ENCODE results near the gene LST1. TPM values are rescaled to one million over a fixed set of nuclear protein-coding genes. Genes with fewer than 3 reads are reported as not detected.

Gene LST1
- total and polyA plus RNA-seq, 11 donors, result 1.6 to 58.0 (median 3.7) TPM; not detected in 1

DNA sequence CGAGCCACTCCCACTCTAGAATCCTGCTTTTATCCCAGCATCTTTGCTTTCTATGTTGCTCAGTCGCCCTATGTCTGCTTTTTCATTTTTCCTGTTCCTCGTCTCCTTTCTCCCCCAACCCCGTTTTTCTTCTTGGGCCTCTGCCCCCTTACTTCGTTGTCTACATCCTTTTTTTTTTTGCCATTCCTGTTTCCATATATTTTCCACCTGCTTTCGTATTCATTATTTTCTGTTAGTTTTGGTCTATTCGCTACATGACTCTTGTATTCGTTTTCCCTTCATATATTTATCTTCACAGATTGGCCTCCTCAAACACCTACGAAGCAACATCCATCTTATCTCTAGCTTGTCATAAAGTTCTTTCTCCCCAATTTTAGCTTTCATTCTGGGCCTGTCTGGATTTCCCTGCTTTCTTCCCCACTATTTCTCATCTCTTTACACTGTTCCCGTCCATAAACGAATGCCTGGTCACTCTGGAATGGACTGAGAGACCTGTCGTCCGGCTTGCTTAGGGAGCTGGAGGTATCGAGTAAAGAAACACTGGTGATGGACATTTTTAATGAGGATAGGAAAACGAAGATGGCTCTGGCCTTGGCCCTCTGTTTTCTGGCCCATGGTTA is 35.4 kb downstream of the LST1 start:
- Histone ChIP-seq H3K4me1 (peaks cover 0 to 32% (median 21%) of the 10 kb centered on the region in 12 donors), H3K27ac (peak overlapping the region; percentile 90 to 99 (median 96)), H3K9me3 (no peaks in the 10 kb centered on the region), H3K36me3 (peaks cover 4 to 42% (median 39%) of the 10 kb centered on the region in 9 donors), H3K4me3 (peak overlapping the region; percentile 52 to 97 (median 87)), H3K27me3 (no peaks in the 10 kb centered on the region)
- DNase-seq (no peak), ATAC-seq (no peak)
- intact Hi-C loops (cut with DNase I), result loop anchor here in 1 of 10 donors (5.0 kb wide), 1 partner anchor 36 kb away; the partner anchor contains the start of gene APOM
- 7 to 9% (median 9%) methylated on average over 15 of the region's 15 CpGs for WGBS, 4 donors
- no peak for TF ChIP-seq POLR2A (IDR thresholded peaks at IDR 0.05)
- TF ChIP-seq, protein P1, sequence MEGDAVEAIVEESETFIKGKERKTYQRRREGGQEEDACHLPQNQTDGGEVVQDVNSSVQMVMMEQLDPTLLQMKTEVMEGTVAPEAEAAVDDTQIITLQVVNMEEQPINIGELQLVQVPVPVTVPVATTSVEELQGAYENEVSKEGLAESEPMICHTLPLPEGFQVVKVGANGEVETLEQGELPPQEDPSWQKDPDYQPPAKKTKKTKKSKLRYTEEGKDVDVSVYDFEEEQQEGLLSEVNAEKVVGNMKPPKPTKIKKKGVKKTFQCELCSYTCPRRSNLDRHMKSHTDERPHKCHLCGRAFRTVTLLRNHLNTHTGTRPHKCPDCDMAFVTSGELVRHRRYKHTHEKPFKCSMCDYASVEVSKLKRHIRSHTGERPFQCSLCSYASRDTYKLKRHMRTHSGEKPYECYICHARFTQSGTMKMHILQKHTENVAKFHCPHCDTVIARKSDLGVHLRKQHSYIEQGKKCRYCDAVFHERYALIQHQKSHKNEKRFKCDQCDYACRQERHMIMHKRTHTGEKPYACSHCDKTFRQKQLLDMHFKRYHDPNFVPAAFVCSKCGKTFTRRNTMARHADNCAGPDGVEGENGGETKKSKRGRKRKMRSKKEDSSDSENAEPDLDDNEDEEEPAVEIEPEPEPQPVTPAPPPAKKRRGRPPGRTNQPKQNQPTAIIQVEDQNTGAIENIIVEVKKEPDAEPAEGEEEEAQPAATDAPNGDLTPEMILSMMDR (IDR thresholded peaks at IDR 0.05), result no peak

DNA sequence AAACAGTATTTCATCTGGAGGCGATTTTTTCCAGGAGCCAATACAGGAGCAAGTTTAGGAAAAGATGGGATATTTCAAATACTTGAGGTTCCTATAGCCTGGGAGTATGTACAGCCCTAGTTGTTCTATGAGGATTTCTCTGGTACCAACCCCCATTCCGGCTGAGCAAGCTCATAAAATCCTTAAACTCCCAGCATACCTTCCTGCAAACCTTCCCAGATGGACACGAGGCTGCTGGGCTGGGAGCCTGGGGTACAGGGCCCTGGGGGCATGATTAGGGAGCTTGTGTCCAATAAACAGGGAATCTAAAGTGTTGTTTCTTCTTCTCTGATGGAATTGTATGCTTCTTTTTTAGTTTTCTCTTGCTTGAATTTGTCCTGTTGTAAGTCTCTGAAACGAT is 35.9 kb downstream of the LST1 start:
- peak overlapping the region in 11 of 12 donors; percentile 94 to 99 (median 96) for H3K27ac ChIP-seq
- H3K4me1 ChIP-seq, result peaks cover 0 to 28% (median 21%) of the 10 kb centered on the region in 12 donors
- no peak for DNase-seq
- TF ChIP-seq, protein P1 (IDR thresholded peaks at IDR 0.05), result no peak
- no peak for TF ChIP-seq POLR2A (IDR thresholded peaks at IDR 0.05)
- ATAC-seq, result no peak
- H3K9me3 ChIP-seq, result no peaks in the 10 kb centered on the region
- WGBS, 4 donors, result 25 to 29% (median 27%) methylated on average over 4 of the region's 4 CpGs
- H3K27me3 ChIP-seq, result no peaks in the 10 kb centered on the region
- H3K36me3 ChIP-seq, result peaks cover 8 to 48% (median 44%) of the 10 kb centered on the region in 9 donors
- intact Hi-C loops (cut with DNase I), result loop anchor here in 1 of 10 donors (5.0 kb wide), 1 partner anchor 35 kb away; the partner anchor contains the start of gene APOM
- peak overlapping the region in 10 of 12 donors; percentile 60 to 97 (median 87) for H3K4me3 ChIP-seq

DNA sequence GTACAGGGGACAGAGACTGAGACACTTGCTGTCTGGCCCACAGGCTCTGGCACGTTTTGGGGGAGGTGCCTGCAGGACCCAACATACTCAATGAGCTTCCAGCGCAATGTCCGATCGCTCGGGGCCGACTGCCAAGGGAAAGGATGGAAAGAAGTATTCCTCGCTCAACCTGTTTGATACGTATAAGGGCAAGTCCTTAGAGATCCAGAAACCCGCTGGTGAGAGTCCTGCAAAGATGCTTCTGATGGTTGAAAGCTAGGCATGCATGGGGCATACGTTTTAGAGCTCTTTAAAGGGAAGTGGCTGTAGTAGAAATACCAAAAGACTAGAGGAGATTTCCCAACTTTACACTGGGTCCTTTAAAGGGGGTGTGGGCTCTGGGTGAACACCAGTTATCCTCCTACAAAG is 36.6 kb downstream of the LST1 start:
- no peak for DNase-seq
- intact Hi-C loops (cut with DNase I), result loop anchor here in 1 of 10 donors (5.0 kb wide), 1 partner anchor 35 kb away; the partner anchor contains the start of gene APOM
- peaks cover 8 to 55% (median 51%) of the 10 kb centered on the region in 9 donors for H3K36me3 ChIP-seq
- WGBS, 4 donors, result 46 to 51% (median 50%) methylated on average over 10 of the region's 10 CpGs
- H3K27ac ChIP-seq, result peak overlapping the region in 5 of 12 donors; percentile 12 to 98 (median 95)
- peak overlapping the region in 3 of 12 donors; percentile 76 to 91 (median 82) for H3K4me3 ChIP-seq
- no peaks in the 10 kb centered on the region for H3K9me3 ChIP-seq
- peaks cover 0 to 25% (median 21%) of the 10 kb centered on the region in 12 donors for H3K4me1 ChIP-seq
- TF ChIP-seq POLR2A (IDR thresholded peaks at IDR 0.05), result no peak
- TF ChIP-seq, protein P1 (IDR thresholded peaks at IDR 0.05), result no peak
- H3K27me3 ChIP-seq, result no peaks in the 10 kb centered on the region
- ATAC-seq, result no peak

DNA sequence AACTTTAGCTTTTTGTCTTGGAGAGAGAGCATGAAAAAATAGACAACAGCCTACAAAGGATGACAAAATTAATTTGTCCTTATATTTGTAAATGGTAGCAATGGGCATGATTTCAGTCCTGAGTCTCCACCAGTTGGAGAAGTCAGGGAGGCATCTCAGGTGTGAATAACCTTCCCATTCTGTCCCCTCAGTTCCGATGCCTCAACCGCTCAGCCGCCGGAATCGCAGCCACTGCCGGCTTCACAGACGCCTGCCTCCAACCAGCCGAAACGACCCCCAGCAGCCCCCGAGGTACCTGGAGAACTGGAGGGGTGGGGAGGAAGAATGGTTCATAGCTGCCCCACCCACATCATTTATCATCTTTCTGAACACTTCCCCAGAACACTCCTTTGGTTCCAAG is 38.0 kb downstream of the LST1 start:
- no peak overlapping the region for H3K4me3 ChIP-seq
- H3K27me3 ChIP-seq, result no peaks in the 10 kb centered on the region
- intact Hi-C loops (cut with DNase I), result loop anchor here in 1 of 10 donors (5.0 kb wide), 1 partner anchor 33 kb away; the partner anchor contains the start of gene APOM
- ATAC-seq, result no peak
- TF ChIP-seq, protein P1 (IDR thresholded peaks at IDR 0.05), result no peak
- TF ChIP-seq POLR2A (IDR thresholded peaks at IDR 0.05), result no peak
- H3K27ac ChIP-seq, result no peak overlapping the region
- no peaks in the 10 kb centered on the region for H3K9me3 ChIP-seq
- 85 to 94% (median 89%) methylated on average over 8 to 10 of the region's 10 CpGs for WGBS, 4 donors
- DNase-seq, result no peak
- H3K4me1 ChIP-seq, result peaks cover 0 to 24% (median 21%) of the 10 kb centered on the region in 12 donors
- H3K36me3 ChIP-seq, result peaks cover 8 to 68% (median 65%) of the 10 kb centered on the region in 9 donors
